ENCODE data around the gene OPCML.

GRCh38 chr11:132686886-132687285 lies 845.4 kb downstream of the OPCML start:
- no peak for TF ChIP-seq CTCF (IDR thresholded peaks at IDR 0.05)
- TF ChIP-seq POLR2A (IDR thresholded peaks at IDR 0.05), result no peak

Measured in vagina (tissue), 2 donors.